ENCODE data around the gene LMBRD1.
"Not testable (repeated sequence)": the region's sequence is repeated elsewhere in the genome, so short reads cannot be mapped to it uniquely, and the experiment has no call there.

The LMBRD1 gene

DNA sequence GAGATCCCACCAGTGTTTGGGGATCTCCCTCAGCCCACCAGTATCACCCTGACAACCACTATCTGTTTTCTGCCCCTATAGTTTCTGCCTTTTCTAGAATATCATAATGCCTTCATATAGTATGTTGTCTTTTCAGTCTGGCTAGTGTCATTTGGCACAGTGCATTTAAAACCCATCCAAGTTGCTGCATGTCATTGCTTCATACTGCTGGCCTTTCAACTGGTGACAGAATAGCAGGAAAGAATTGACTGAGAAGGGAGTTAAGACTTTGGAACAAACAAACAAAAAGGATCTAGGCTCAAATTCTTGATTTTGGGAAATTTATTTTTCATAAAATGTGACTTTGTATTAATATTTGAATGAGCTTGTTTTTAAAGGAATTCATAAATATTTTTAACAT lies 4.5 kb downstream of the LMBRD1 start:
- Histone ChIP-seq H3K4me3 (ENCODE audit: low read depth, low read length) (no peak overlapping the region), H3K79me2 (peaks cover 8% of the 10 kb centered on the region), H3K9ac (no peak overlapping the region), H3K27ac (no peak overlapping the region), H3K27me3 (ENCODE audit: control insufficient read depth, insufficient read depth, low read length) (no peaks in the 10 kb centered on the region), H3K4me2 (ENCODE audit: low read length) (no peak overlapping the region), H3K9me3 (ENCODE audit: control insufficient read depth, low read length) (no peaks in the 10 kb centered on the region), H2AFZ (no peak overlapping the region), H3K36me3 (ENCODE audit: control insufficient read depth, insufficient read depth, low read length) (no peaks in the 10 kb centered on the region), H3K4me1 (peaks cover 11% of the 10 kb centered on the region)
- TF ChIP-seq, protein P1, sequence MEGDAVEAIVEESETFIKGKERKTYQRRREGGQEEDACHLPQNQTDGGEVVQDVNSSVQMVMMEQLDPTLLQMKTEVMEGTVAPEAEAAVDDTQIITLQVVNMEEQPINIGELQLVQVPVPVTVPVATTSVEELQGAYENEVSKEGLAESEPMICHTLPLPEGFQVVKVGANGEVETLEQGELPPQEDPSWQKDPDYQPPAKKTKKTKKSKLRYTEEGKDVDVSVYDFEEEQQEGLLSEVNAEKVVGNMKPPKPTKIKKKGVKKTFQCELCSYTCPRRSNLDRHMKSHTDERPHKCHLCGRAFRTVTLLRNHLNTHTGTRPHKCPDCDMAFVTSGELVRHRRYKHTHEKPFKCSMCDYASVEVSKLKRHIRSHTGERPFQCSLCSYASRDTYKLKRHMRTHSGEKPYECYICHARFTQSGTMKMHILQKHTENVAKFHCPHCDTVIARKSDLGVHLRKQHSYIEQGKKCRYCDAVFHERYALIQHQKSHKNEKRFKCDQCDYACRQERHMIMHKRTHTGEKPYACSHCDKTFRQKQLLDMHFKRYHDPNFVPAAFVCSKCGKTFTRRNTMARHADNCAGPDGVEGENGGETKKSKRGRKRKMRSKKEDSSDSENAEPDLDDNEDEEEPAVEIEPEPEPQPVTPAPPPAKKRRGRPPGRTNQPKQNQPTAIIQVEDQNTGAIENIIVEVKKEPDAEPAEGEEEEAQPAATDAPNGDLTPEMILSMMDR (IDR thresholded peaks at IDR 0.05) = no peak

- H3K9ac ChIP-seq = no peak overlapping the region
- H3K27ac ChIP-seq = no peak overlapping the region
- no peak overlapping the region for H3K4me2 ChIP-seq (ENCODE audit: low read length)
- no peaks in the 10 kb centered on the region for H3K27me3 ChIP-seq (ENCODE audit: control insufficient read depth, insufficient read depth, low read length)
- TF ChIP-seq, protein P1 (IDR thresholded peaks at IDR 0.05) = no peak
- no peaks in the 10 kb centered on the region for H3K36me3 ChIP-seq (ENCODE audit: control insufficient read depth, insufficient read depth, low read length)
- peaks cover 11% of the 10 kb centered on the region for H3K4me1 ChIP-seq
- peaks cover 8% of the 10 kb centered on the region for H3K79me2 ChIP-seq
- H2AFZ ChIP-seq = no peak overlapping the region
- H3K9me3 ChIP-seq (ENCODE audit: control insufficient read depth, low read length) = no peaks in the 10 kb centered on the region
- no peak overlapping the region for H3K4me3 ChIP-seq (ENCODE audit: low read depth, low read length)
Measured at GRCh38 chr6:69791065-69791471, 5.7 kb downstream of the LMBRD1 start.

- TF ChIP-seq, protein P1 (IDR thresholded peaks at IDR 0.05) = no peak
- peaks cover 11% of the 10 kb centered on the region for H3K4me1 ChIP-seq
- no peaks in the 10 kb centered on the region for H3K27me3 ChIP-seq (ENCODE audit: control insufficient read depth, insufficient read depth, low read length)
- no peak overlapping the region for H3K9ac ChIP-seq
- H3K79me2 ChIP-seq = peaks cover 8% of the 10 kb centered on the region
- H2AFZ ChIP-seq = no peak overlapping the region
- H3K27ac ChIP-seq = no peak overlapping the region
- H3K4me2 ChIP-seq (ENCODE audit: low read length) = no peak overlapping the region
- no peaks in the 10 kb centered on the region for H3K9me3 ChIP-seq (ENCODE audit: control insufficient read depth, low read length)
- no peak overlapping the region for H3K4me3 ChIP-seq (ENCODE audit: low read depth, low read length)
- H3K36me3 ChIP-seq (ENCODE audit: control insufficient read depth, insufficient read depth, low read length) = no peaks in the 10 kb centered on the region
Measured at GRCh38 chr6:69790629-69791028, 6.2 kb downstream of the LMBRD1 start.

DNA sequence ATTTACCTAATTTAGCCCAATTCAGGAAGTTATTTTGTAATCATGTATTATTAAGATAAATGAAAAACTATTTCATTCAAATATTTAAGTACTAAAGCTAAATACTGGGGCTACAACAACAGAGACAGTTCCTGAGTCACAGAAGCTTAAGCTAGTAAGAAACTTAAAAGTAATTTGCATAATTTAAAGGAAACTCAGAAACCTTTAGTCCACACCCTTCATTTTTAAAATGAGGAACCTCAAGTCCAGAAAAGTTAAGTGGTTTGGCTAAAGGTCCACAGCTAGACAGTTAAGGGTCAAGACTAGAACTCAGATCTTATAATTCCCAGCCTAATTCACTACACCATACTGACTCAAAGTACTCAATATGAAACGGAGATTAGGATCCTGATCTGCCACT lies 7.2 kb downstream of the LMBRD1 start:
- Histone ChIP-seq H3K27ac (no peak overlapping the region), H3K4me1 (peaks cover 17% of the 10 kb centered on the region), H3K9ac (no peak overlapping the region), H3K79me2 (peaks cover 12% of the 10 kb centered on the region), H2AFZ (no peak overlapping the region), H3K9me3 (ENCODE audit: control insufficient read depth, low read length) (no peaks in the 10 kb centered on the region), H3K4me3 (ENCODE audit: low read depth, low read length) (no peak overlapping the region), H3K4me2 (ENCODE audit: low read length) (no peak overlapping the region), H3K36me3 (ENCODE audit: control insufficient read depth, insufficient read depth, low read length) (no peaks in the 10 kb centered on the region), H3K27me3 (ENCODE audit: control insufficient read depth, insufficient read depth, low read length) (no peaks in the 10 kb centered on the region)
- TF ChIP-seq, protein P1 (IDR thresholded peaks at IDR 0.05) = no peak

DNA sequence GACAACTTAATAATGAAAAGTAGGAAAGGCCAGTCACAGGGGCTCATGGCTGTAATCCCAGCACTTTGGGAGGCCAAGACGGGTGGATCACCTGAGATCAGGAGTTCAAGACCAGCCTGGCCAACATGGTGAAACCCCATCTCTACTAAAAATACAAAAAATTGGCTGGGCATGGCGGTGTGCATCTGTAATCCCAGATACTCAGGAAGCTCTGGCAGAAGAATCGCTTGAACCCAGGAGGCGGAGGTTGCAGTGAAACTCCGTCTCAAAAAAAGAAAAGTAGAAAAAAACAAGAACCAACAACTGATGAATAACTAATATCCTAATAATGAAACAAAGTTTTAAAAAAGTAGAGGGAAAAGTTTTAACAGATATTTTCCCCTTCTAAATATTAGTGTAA lies 9.4 kb downstream of the LMBRD1 start:
- Histone ChIP-seq H3K4me1 (peaks cover 17% of the 10 kb centered on the region), H3K79me2 (peaks cover 16% of the 10 kb centered on the region)
- not testable (repeated sequence) for H3K27me3 ChIP-seq (ENCODE audit: control insufficient read depth, insufficient read depth, low read length); H3K4me2 ChIP-seq (ENCODE audit: low read length); H2AFZ ChIP-seq; H3K9ac ChIP-seq; H3K36me3 ChIP-seq (ENCODE audit: control insufficient read depth, insufficient read depth, low read length); H3K9me3 ChIP-seq (ENCODE audit: control insufficient read depth, low read length); H3K4me3 ChIP-seq (ENCODE audit: low read depth, low read length); H3K27ac ChIP-seq

All from parathyroid adenoma (tissue), 2 donors.